ENCODE results near the gene NUAK1. TPM values are rescaled to one million over a fixed set of nuclear protein-coding genes. Genes with fewer than 3 reads are reported as not detected.

NUAK1 gene
- total RNA-seq, 1 donor from 2014 or later, result 16.6 TPM

GRCh38 chr12:106123551-106124081 lies 15.1 kb downstream of the NUAK1 start:
- no peaks in the 10 kb centered on the region for H3K9me3 Mint-ChIP-seq (ENCODE audit: unreplicated experiment)
- DNase-seq (ENCODE audit: low spot score), result no peak
- H3K4me3 Mint-ChIP-seq (ENCODE audit: unreplicated experiment), result no peak overlapping the region
- H3K4me1 Mint-ChIP-seq (ENCODE audit: unreplicated experiment), result peaks cover 22% of the 10 kb centered on the region
- H3K27ac Mint-ChIP-seq (ENCODE audit: unreplicated experiment), result no peak overlapping the region
- H3K36me3 Mint-ChIP-seq (ENCODE audit: low read depth, unreplicated experiment), result no peaks in the 10 kb centered on the region
- no peak for TF ChIP-seq CTCF (IDR thresholded peaks at IDR 0.05; ENCODE audit: unreplicated experiment)
- H3K27me3 Mint-ChIP-seq (ENCODE audit: unreplicated experiment), result peaks cover 4% of the 10 kb centered on the region

- TF ChIP-seq CTCF (IDR thresholded peaks at IDR 0.05; ENCODE audit: unreplicated experiment), result no peak
- Mint-ChIP-seq H3K36me3 (ENCODE audit: low read depth, unreplicated experiment) (no peaks in the 10 kb centered on the region), H3K27ac (ENCODE audit: unreplicated experiment) (no peak overlapping the region), H3K4me3 (ENCODE audit: unreplicated experiment) (no peak overlapping the region), H3K9me3 (ENCODE audit: unreplicated experiment) (no peaks in the 10 kb centered on the region), H3K27me3 (ENCODE audit: unreplicated experiment) (peaks cover 4% of the 10 kb centered on the region), H3K4me1 (ENCODE audit: unreplicated experiment) (peaks cover 20% of the 10 kb centered on the region)
- DNase-seq (ENCODE audit: low spot score), result no peak
Observed at GRCh38 chr12:106123110-106123509, 15.6 kb downstream of the NUAK1 start.

- Mint-ChIP-seq H3K4me1 (ENCODE audit: unreplicated experiment) (peaks cover 14% of the 10 kb centered on the region), H3K27me3 (ENCODE audit: unreplicated experiment) (peaks cover 4% of the 10 kb centered on the region), H3K4me3 (ENCODE audit: unreplicated experiment) (no peak overlapping the region), H3K36me3 (ENCODE audit: low read depth, unreplicated experiment) (no peaks in the 10 kb centered on the region), H3K27ac (ENCODE audit: unreplicated experiment) (no peak overlapping the region), H3K9me3 (ENCODE audit: unreplicated experiment) (no peaks in the 10 kb centered on the region)
- no peak for DNase-seq (ENCODE audit: low spot score)
- TF ChIP-seq CTCF (IDR thresholded peaks at IDR 0.05; ENCODE audit: unreplicated experiment), result no peak
Observed at GRCh38 chr12:106122004-106122403, 16.8 kb downstream of the NUAK1 start.

GRCh38 chr12:106120519-106121105 lies 18.1 kb downstream of the NUAK1 start:
- Mint-ChIP-seq H3K4me3 (ENCODE audit: unreplicated experiment) (no peak overlapping the region), H3K36me3 (ENCODE audit: low read depth, unreplicated experiment) (no peaks in the 10 kb centered on the region), H3K27me3 (ENCODE audit: unreplicated experiment) (peaks cover 5% of the 10 kb centered on the region), H3K27ac (ENCODE audit: unreplicated experiment) (no peak overlapping the region), H3K9me3 (ENCODE audit: unreplicated experiment) (no peaks in the 10 kb centered on the region), H3K4me1 (ENCODE audit: unreplicated experiment) (peaks cover 14% of the 10 kb centered on the region)
- DNase-seq (ENCODE audit: low spot score), result no peak
- TF ChIP-seq CTCF (IDR thresholded peaks at IDR 0.05; ENCODE audit: unreplicated experiment), result no peak

GRCh38 chr12:106119301-106119700 lies 19.5 kb downstream of the NUAK1 start:
- Mint-ChIP-seq H3K9me3 (ENCODE audit: unreplicated experiment) (no peaks in the 10 kb centered on the region), H3K4me1 (ENCODE audit: unreplicated experiment) (peaks cover 16% of the 10 kb centered on the region), H3K27me3 (ENCODE audit: unreplicated experiment) (peaks cover 4% of the 10 kb centered on the region), H3K4me3 (ENCODE audit: unreplicated experiment) (no peak overlapping the region), H3K36me3 (ENCODE audit: low read depth, unreplicated experiment) (no peaks in the 10 kb centered on the region), H3K27ac (ENCODE audit: unreplicated experiment) (no peak overlapping the region)
- no peak for TF ChIP-seq CTCF (IDR thresholded peaks at IDR 0.05; ENCODE audit: unreplicated experiment)
- no peak for DNase-seq (ENCODE audit: low spot score)
